NCI-H2107 (cell line): ENCODE data around the gene TMEM259.

Experiments
- DNase-seq: peaks from one replicate; lab custom pipeline; 2025; lab: John Stamatoyannopoulos, UW

TMEM259 gene

GRCh38 chr19:1002600-1002999 lies 18.3 kb downstream of the TMEM259 start:
- no peak for DNase-seq

DNA sequence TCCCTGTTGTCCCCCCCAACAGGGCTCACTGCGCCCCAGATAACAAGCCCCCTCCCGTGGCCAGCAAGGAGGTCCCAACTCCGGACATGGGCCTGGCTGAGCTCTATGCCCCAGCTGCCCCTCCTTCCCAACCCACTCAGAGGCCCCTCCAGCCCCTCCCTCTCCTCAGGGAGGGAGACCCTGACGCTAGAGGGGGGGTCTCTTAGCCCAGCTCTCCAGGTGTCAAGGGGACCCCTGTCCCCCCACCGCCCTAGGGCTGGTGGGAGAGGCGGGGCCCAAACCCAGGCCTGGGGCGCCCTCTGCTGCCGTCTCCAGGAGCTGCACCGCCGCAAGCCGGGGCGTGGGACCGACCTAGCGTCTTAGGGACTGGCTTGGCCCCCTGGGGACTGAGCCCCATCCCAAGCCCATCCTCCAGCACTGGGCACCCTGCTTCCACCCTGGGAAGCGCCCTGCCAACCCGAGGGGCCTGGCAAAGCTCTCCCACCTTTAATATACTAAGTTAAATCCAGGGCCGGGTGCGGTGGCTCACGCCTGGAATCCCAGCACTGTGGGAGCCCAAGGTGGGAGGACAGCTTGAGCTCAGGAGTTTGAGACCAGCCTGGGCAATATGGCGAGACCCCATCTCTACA lies 19.3 kb downstream of the TMEM259 start:
- DNase-seq, result no peak

- no peak for DNase-seq
These were observed 20.1 kb downstream of the TMEM259 start for GRCh38 chr19:1000591-1001537.

DNA sequence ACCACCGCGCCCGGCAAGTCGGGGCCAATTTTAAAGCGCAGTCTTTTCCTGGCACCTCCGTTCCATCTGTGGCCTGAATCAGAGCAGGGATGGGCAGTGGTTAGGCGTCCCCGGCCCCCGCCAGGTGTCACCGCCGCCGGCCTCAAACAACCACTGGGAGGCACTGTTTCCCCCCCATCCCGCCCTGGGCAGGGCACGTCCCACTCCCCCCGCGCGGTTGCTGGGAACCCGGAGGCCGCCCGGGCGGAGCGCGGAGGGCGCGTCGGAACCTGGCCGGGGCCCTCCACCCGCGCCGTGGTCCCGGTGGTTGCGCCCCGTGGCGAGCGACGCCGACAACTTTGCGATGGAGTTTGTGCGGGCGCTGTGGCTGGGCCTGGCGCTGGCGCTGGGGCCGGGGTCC lies 20.8 kb downstream of the TMEM259 start, which contains the start of gene GRIN3B:
GRIN3B (plus strand) TSS at position 325 of the 400 bp plus-strand sequence; CDS start at position 344, 19 bp downstream.
- DNase-seq, result no peak

GRCh38 chr19:999379-999719 lies 21.6 kb downstream of the TMEM259 start:
- no peak for DNase-seq

DNA sequence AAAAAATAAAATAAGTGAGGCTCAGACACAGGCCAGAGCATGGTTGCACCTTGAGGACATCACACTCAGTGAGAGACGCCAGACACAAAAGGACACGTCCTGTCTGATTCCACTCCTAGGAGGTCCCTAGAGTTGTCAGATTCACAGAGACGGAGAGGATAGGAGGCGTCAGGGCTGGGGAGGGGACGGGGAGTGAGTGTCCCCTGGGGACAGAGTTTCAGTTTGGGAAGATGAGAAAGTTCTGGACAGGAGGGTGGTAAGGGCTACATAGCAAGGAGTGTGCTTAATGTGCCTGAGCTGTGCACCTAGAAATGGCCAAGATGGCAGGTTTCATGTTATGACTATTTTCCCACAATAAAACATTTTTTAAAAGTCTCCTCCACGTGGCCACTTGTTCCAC lies 22.9 kb downstream of the TMEM259 start:
- DNase-seq, result no peak

- DNase-seq, result no peak
These were observed 24.7 kb downstream of the TMEM259 start for GRCh38 chr19:996051-996838.

- no peak for DNase-seq
These were observed 25.7 kb downstream of the TMEM259 start for GRCh38 chr19:995051-995827.

DNA sequence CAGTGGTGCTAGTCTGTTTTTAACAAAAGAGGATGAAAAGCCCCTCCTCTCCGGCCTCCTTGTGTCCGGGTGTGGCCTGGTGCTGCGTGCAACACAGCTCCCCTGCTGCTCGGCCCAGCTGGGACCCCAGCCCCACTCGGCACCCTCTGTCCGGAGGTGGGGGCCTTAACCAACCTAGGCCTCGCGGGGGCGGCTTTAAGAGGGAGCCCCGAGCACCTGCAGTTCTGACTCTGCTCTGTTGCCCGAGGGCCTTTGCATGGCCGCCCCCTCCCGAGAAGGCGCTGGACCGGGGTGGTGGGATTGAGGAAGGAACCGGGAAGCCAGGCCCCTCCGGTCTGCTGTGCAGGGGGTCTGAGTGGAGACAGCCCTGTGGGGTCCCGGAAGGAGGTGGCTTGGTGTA lies 26.4 kb downstream of the TMEM259 start:
- DNase-seq, result no peak

- DNase-seq, result no peak
These were observed 27.0 kb downstream of the TMEM259 start for GRCh38 chr19:993831-994393.

DNA sequence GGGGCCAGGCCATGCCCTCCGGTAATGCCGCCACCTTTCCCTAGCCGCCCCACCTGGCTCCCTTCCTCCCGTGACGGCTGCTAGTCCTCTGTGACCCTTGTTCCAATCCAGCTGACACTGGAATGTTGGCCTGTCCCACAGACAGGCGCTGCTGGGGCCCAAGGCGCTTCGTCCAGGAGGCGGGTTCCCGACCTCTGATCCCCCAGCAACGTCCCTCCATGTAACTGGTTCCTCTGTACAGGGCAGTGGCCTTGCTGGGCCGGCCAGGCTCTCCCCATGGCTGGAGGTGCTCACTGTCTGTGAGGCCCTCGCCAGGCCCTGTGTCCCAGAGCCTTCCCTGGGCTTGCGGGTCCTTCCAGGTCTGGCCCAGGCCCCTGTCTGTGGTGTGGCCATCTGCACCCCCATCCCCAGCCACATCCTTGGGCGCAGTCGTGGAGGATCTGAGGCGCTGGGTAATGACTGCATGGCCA lies 27.5 kb downstream of the TMEM259 start:
- DNase-seq, result no peak

- DNase-seq, result no peak
These were observed 28.3 kb downstream of the TMEM259 start for GRCh38 chr19:992670-993055.

DNA sequence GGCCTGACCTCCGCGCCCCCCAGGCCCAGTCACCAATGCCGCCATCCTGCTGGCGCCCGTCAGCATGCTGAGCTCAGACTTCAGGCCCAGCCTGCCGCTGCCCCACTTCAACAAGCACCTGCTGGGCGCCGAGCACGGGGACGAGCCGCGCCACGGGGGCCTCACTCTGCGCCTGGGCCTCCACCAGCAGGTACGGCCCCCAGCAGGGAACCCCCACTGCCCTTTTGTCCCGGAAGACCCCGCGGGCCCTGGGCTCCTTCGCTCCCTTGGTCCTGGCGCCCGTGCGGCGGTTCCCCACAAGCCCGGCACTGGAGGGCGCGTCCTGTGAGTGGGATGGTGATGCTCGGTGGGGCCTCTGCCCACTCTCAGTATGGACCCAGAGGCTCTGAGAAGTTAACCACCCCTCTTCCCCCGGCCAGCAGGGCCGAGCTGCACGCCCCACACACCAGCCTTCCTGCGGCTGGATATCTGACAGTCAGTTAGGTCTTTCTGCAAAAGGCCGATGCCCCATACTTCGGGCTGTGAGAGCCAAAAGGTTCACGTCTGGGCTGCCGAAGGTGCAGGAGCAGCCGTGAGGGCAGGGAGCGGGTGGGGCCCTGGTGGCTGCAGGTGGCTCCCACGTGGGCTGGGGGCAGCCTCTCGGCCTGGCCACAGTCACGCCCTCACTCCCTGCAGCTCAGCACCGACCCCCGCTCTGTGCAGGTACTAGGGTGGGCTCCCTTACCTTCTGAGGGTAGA lies 28.8 kb downstream of the TMEM259 start:
- DNase-seq, result no peak

DNA sequence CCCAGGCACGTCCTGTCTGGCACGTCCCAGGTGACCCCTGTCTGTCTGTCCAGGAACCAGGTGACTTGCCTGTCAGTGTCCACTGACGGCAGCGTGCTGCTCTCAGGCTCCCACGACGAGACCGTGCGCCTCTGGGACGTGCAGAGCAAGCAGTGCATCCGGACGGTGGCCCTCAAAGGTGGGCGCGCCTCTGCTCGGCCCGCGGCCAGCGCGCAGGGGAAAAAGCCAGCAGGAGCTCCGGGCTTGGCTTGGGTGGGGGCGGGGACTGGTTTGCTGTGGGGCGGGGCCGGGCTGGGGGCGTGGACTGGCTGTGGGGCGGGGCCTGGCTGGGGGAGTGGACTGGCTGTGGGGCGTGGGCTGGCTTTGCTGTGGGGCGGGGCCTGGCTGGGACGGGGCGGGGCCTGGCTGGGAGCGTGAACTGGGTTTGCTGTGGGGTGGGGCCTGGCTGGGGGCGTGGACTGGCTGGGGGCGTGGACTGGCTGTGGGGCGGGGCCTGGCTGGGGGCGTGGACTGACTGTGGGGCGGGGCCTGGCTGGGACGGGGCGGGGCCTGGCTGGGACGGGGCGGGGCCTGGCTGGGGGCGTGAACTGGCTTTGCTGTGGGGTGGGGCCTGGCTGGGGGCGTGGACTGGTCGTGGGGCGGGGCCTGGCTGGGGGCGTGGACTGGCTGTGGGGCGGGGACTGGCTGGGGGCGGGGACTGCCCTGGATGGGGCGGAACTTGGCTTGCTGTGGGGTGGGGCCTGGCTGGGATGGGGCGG lies 29.6 kb downstream of the TMEM259 start:
- DNase-seq, result no peak

DNA sequence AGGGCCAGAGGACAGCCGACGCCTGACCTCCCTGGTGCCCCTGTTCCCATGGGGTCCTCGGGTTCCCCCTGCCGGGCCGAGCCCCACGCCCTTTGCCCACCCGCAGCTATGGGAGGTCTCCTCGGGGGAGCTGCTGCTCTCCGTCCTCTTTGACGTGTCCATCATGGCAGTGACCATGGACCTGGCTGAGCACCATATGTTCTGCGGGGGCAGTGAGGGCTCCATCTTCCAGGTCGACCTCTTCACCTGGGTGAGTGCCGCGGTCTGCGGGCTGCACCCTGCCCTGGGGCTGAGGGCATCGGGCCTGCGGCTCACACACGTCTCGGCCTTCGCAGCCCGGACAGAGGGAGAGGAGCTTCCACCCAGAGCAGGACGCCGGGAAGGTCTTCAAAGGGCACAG lies 30.2 kb downstream of the TMEM259 start:
- DNase-seq, result no peak

- no peak for DNase-seq
These were observed 30.8 kb downstream of the TMEM259 start for GRCh38 chr19:990119-990571.

DNA sequence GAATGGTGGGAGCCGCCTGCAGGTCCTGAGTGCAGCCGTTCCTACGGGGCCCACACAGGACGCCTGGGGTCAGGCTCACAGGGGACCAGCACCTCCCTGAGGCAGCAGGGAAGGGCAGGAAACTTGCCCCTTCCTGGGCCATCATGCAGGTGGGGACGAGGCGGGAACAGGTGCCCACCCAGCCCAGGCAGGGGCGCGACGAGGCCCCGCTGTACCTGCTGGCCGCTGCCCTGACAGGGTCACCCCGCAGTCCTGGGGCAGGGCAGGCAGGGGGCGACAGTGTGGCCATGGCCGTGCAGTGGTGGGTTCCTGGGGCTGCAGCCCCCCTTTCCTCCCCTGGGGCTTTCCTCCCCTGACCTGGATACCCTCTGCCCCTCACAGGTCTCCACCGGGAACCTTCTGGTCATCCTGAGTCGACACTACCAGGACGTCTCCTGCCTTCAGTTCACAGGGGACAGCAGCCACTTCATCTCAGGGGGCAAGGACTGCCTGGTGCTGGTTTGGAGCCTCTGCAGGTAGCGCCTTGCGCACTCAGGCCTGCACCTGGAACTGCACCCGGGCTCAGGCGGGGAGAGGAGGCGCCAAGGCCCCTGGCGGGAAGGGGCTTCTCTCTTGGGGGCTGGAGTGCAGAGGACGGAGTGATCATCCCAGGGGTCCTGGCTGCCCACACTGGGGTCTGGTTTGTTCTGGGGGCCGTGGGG lies 31.4 kb downstream of the TMEM259 start:
- no peak for DNase-seq

GRCh38 chr19:988510-988909 lies 32.4 kb downstream of the TMEM259 start:
- DNase-seq, result no peak

DNA sequence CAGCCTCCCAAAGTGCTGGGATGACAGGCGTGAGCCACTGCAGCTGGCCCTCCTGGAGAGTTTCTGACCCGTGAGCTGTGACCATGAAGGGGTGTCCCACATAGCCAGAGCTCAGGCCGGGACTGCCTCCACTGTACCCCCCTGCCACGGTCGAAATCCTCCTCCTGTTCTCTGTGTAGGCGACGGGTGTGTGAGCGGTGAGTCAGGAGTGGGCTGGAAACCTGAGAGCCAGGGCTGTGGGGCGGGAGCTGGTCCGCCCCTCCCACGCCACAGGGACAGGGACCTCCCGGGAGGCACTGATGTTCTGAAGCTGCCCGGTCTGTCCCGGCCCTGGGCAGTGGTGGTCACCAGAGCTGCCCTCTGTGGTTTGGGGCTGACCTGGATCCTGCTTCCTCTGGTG lies 32.8 kb downstream of the TMEM259 start:
- DNase-seq, result no peak
